Stimulated activated naive CD4-positive, alpha-beta T cell treated with Interleukin-2 at 50 U/mL for 16 hours (primary cell): ENCODE data around the gene HS3ST4.

Source experiments
- DNase-seq: peaks from one replicate; lab custom pipeline; 2025; lab: John Stamatoyannopoulos, UW

The HS3ST4 gene

DNA sequence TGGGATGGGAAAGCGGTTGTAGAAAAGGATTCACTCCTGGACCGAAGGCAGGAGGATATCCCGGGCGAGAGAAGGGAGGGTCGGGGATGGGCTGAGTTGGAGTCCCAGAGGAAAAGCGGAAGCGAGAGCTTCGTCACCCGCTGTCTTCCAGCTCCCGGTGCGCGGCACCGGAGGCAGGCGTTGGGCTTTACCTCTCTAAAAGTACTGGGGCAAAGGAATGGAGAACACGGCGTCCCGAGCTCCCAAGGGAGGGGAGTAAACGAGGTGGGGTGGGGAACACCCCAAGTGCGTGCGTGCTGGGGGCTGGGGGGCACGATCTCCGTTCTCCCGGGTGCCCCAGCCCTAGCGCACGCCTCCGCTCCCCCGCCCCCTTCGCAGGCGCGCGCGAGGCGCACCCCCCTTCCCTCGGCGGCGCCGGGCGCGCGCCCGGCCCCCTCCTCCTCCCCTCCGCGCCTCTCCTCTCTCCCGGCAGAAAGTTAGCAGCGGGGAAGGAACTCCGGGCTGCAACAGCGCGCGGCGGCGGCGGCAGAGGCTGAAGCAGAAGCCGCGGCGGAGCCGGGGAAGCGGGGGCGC, at the start of gene HS3ST4:
TSS of gene HS3ST4 (plus strand) at position 441 of the 573 bp plus-strand sequence.
- DNase-seq, result no peak

DNA sequence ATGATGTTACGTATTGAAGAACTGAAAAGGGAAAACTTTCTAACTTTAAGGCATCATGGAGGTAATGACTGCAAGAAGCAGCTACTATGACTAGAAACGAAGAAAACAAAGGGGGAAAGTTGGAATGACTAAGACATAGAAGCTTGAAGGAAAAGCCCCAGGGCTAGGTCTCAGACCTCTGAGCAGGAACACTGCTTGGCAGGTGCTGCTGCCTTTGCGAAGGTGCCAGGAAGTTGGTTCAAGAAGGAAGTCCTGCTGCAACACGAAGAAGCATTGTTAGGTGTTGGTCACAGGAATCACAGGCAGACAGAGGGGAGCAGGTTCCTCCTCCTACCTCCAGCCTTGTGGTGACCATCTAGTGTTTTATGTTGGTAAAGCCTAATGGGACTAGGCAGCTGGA, 48.1 kb upstream of the HS3ST4 start:
- DNase-seq, result no peak

DNA sequence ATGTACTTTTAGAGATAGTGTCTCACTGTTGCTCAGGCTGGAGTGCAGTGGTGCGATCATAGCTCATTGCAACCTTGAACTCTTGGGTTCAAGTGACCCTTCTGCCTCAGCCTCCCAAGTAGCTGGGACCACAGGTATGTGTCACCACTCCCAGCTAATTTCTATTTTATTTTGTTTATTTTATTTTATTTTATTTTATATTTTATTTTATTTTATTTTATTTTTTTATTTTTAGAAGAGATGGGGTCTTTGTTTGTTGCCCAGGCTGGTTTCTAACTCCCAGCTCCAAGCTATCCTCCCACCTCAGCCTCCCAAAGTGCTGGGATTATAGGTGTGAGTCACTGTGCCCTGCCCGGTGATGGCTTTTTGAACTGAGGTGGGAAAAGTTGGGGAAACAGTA, 35.1 kb upstream of the HS3ST4 start:
- no peak for DNase-seq

DNA sequence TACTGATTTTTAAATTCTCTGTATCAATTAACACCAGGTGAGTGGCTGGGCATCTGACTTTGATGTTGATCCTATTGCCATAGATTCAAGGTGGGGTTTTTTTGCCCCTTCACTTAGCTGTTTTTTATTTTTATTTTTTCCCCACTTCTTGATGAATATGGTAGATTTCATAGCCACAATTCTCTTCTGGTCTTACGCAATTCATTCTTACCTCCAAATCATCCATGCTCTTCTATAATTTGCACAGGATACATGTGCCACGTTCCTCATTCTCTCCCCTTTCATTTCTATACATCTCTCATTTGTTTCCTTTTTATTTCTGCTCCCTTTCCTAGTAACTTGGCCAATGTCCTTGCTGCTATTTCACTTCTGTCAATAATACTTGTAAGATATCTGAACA, 14.9 kb upstream of the HS3ST4 start:
- no peak for DNase-seq

DNA sequence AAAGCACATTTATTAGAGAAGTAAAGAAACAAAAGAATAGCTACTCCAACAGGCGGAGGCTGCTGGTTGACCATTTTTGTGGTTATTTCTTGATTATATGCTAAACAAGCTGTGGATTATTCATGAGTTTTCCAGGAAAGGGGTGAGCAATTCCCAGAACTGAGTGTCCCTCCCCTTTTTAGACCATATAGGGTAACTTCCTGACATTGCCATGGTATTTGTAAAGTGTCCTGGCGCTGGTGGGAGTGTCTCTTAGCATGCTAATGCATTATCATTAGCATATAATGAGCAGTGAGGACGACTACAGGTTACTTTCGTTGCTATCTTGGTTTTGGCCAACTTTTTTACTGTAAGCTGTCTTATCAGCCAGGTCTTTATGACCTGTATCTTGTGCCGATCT, 12.2 kb upstream of the HS3ST4 start:
- no peak for DNase-seq

DNA sequence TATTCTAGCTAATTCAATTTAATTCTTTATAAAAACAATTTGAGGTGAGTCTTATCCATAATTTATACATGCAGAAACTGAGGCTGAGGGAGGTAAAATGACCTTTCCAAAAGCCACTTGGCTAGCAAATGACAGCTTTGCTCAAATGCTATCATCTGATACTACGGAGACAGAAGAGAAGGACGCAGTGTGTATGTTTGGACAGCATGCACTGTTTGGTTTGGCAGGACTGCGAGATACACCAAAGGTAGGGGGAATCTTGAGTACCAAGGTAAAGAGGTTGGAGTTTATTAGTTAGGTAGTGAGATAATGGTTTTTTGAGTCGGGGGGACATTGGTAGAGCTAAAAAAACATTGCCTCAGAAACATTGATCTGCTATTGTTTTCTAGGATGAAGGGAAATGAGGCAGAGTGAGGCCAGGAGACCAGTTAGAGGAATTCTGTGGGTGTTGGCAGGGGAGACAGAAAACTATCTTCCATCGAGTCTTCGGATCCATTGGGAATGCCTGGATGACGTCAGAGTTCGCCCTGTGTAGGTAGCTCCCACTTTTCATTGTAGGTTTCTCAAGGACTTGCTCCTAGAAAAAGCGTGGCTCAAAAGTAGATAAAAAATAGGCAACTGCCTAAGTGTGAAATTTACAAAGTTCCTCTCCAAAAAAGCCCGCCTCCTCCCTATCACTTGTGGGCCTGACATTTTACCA, 2.5 kb upstream of the HS3ST4 start:
- DNase-seq, result no peak

DNA sequence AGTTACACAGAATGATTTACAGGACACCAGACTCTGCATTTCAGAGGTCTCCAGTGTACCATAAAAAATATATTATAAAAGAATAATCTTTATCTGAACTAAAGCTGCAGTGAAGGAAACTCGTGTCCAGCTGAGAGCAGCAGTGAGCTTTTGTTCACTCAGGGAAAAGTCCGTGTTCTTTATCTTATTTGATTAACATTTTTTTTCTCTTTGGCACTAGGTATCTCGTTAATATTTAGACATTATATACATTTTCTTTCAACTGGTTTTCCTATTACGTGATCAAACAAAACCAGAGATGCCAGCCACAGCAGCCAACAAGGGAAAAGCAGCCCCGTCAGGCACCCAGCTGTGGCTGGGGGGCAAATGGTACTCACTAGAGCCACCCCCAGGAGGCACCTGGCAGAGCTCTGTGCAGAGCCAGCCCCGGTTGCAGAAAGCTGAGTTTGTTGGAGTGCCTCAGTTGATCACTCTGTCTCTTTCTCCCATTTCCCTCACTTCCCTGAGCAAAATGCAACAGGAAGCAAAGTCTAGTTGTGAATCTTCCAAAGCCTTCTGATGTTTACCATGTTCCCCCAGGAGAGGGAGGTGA, 1.1 kb upstream of the HS3ST4 start:
- DNase-seq, result no peak

DNA sequence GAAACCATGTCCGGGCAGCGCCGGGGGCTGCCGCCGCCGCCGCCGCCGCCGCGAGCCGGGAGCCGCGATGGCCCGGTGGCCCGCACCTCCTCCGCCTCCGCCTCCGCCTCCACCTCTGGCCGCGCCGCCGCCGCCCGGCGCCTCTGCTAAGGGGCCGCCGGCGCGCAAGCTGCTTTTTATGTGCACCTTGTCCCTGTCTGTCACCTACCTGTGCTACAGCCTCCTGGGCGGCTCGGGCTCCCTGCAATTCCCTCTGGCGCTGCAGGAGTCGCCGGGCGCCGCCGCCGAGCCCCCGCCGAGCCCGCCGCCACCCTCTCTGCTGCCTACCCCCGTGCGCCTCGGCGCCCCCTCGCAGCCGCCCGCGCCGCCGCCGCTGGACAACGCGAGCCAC, 587 bp downstream of the HS3ST4 start:
- DNase-seq, result no peak

DNA sequence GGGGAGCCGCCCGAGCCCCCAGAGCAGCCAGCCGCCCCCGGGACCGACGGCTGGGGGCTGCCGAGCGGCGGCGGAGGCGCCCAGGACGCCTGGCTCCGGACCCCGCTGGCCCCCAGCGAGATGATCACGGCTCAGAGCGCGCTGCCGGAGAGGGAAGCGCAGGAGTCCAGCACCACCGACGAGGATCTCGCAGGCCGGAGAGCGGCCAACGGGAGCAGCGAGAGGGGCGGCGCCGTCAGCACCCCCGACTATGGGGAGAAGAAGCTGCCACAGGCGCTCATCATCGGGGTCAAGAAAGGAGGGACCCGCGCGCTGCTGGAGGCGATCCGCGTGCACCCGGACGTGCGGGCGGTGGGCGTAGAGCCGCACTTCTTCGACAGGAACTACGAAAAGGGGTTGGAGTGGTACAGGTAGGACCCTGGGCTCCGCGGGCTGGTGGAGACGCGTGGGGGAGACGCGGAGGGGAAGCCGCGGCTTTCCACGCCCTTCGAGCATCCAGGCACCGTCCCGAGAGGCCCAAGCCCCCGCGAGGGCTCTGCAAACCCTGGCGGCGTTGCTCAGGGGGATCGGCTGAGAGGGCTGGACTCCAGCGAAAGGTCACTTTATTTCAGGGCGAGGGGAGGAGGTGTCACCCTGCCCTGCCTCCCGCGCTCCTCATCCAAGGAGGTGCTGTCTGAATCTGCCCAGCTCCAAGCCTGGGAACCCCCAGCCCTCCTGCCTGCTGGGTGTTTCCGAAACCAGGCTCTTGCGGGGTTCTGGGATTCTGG, 1.2 kb downstream of the HS3ST4 start:
- DNase-seq, result no peak

DNA sequence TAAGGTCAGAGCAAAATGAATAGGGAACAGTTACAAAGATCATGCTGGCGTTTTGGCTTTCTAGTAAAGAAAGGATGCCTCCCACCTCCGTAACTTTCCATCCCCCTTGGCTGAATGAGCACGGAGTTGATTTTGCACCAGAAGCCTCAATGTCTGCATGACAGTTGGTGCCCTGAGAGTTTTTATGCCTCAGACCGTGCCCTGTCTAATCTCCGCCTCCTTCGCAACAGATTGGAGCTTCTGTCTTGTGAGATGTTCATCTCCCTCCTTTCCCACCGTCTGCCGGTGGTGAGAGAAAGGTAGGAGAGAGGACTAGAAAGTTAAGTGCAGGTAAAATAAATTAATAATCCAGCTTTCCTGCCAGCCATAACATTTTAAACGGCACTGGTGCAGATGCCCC, 1.9 kb downstream of the HS3ST4 start:
- DNase-seq, result no peak

DNA sequence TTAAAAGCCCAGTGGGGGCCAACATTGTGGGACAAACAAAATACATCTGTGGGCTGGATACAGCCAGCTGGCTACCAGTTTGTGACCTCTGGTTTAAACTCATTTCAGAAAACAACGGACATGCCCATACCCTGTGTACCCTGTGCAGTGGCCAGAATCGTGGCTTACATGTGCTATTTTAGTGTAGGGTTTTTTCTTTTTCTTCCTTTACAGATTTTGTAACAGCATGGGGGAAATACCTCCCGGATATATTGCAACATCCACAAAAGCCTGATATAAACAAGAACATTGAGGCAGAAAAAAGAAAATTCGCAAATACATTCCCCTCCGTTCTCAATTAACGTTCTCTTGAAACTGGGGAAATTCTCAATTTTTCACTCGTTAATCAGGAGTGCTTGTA, 7.3 kb downstream of the HS3ST4 start:
- no peak for DNase-seq

DNA sequence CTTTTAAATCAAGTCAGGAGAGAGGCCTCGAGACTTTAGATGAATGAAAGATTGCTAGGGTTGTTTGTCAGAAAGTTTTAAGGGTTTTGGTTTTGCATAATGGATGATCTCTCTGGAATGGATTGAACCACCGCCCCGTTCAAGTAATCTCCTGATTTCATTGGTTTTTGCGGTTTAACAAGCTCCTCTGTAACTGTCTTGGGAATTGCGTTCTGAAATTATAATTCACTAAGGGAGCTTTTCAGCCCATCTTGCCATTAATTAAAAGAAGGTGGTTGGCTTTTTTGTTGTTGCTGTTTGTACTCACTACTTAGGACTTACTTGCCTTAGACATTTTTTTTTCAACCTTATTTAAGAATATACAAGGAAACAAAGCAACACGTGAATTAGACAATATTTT, 8.8 kb downstream of the HS3ST4 start:
- no peak for DNase-seq

DNA sequence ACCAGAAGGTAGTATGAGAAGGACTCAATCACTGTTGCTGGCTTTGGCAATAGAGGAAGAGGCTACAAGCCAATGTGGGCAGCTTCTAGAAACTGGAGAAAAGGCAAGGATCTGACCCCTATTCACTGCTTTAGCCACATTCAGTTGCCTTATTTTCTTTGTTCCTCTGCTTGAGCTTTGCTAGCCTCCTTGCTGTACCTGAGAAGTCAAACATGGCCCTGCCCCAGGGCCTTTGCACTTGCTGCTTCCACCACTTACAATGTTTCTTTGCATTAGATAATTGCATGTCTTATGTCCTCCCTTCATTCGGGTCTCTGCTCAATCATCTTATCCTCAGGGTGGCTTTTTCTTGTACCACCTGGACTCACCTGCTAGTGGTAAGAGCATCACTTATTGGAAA, 15.8 kb downstream of the HS3ST4 start:
- DNase-seq, result no peak

DNA sequence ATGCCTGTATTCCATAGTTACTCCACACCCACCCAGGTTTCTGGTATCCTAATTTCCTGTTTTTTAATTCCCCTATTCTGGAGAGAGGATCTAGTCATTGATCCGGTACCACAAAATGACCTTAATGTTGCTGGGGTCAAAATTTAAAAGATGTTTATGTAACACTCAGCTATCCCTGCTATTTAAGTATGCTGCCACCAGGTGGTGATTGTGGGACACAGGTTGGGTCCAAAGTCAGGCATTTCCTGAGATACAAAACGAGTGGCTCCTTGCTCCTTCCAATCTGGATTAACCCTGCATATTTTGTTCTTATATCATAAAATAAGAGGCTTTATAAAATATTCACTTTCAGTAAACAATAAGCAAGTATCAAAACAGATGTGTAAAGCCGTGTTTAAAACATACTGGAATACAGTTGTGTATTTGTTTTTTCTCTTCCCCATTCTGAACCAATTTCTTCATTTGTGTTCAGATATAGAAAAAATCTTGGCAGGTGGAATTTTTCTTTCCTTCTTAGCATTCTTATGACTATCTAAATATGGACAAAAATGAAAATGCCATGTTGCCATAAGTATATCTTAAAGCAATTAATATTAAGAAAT, 16.3 kb downstream of the HS3ST4 start:
- no peak for DNase-seq

DNA sequence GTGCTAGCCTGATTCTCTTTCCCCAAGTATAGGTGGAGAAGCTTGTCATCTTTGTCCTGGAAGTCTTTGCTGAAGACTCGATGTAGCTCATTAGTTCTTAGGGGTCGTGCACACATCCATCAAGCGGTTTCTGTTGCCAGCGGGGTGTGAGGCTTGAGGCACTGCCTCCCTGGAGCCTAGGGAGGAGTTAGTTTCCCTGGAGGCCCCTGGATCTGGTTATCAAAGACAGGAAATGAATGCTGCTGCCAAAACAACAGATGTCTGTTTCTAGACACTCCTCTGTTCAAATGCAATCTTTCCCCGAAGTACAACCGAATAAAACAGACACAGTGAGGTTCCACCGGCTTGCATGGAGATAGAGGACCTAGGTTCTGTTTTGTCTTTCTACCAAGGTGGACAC, 17.5 kb downstream of the HS3ST4 start:
- DNase-seq, result no peak

DNA sequence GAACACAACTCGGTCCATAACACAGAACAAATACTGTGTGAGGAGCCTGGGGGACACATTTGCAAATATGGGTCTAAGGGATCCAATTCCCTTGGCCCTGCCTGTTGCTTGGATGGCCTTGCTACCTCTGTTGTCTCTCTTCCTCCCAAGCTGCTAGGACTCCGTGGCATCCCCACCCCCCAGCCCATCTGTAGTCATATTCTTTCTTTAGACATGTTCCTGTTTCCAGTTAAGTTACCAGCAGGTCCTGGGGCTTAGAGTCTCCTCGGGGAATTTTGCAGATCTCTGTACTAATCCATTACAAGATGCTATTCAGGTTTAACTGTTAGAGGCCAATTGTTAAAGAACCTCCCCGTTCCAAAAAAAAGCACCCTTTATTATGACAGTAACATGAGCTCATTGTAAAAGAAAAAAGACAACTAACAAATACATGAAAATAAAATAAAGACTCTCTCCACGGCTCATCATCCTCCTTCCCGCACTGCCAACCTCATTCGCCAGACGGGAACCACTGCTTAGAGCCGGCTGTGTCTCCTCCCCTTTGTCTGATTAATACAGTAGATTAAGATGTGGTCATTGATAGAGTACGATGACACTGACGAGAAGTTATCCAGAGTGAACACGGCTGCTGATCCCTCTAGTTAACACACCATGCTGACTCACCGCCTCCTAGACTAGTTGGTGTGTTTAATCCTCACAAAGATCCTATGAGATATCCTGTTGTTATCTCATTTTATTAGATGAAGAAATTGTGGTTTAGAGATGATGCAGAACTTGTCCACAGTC, 22.2 kb downstream of the HS3ST4 start:
- DNase-seq, result no peak

DNA sequence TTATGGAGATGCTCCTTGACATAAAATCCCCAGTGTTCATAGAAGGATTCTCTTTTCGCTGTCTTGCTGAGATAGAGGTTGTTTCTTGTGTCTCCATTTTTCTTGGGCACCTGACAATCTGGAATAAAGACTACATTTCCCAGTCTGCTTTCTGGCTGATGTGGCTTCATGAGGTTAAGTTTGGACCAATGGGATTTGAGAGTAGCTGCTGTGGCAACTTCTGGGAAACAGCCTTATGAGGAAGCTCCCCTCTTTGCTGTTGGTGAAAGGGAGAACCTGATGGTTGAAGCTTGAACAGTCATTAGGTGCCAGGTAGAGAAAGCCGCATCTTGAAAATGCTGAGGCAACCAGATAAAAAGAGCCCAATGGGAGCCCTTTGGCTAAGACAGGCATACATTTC, 24.4 kb downstream of the HS3ST4 start:
- no peak for DNase-seq

DNA sequence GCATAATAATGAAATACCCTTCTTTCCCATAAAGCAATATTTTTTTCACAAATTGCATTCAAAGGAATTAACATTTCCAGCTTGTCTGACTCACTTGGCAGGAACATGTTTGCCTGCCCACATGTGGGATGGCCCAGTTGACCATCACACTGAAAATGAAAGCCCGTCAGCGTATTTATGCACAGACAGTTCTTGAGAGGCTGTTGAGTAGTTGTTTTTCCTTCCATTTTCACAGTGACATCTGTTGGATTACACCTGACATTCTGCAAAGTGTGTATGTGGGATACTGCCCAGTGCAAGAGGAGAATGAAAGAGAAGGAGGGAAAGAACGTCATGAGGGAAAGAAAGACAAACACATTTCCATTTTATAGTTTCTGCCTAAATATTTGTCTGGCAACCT, 29.7 kb downstream of the HS3ST4 start:
- no peak for DNase-seq

DNA sequence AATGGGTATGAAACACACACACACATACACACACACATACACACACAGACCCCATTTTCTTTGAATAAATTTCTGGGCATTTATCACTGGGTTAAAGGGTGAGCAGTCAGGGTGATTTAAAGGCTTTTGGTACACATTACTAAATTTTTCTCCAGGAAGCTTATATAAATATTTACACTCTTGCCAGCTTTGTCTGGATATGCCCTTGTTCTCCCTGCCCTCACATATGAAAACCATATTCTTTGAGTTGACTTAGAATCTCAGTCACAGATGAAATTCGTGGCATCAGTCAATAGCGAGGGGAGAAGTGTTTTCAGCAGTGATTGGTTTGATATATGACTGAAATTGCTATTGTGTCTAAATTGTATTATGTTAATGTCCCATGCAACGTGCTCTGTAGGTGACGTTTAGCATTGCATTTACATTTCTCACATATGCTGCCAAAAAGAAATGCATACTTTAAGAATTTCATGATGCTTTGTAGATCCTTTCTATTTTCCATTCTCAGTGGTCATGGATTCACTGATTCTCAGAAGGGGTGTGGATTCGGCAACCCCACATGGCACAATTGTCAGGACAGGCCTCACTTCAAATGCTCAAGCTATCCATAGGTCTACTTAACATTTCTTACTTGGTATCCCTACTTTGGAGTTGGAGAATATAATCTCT, 34.8 kb downstream of the HS3ST4 start:
- no peak for DNase-seq

DNA sequence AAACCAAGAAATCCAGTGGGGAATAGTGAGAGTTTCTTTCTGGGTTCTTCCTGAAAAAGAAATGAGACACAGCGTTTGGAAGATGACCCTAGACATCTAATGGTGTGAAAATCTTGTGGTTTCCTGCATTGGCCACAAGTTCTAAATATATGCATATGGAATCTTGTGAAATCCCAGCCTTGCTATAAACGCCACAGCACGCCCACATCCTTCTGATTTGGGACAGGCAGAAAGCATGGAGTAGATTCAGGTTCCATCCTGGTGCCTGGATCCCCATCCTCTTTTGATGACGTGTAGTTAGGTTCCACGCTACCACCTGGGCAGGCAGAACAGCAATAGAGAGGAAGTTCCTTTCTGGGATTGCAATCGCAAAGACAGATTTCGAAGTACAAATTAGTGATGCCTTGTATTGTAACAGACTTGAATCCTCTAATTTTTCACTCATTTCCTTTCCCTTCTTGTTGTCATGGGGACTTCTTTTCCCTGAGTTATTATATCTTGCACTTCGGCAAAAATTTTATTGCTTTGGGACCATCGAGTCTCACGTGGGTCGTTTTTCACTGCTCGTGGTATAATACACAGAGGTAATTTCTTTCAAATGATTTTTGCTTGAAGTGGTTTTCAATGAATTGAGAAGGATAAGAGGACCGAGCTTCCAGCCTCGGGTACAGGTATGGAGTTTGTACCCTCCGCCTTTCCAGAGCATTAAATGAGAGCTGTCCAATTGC, 37.6 kb downstream of the HS3ST4 start:
- no peak for DNase-seq

DNA sequence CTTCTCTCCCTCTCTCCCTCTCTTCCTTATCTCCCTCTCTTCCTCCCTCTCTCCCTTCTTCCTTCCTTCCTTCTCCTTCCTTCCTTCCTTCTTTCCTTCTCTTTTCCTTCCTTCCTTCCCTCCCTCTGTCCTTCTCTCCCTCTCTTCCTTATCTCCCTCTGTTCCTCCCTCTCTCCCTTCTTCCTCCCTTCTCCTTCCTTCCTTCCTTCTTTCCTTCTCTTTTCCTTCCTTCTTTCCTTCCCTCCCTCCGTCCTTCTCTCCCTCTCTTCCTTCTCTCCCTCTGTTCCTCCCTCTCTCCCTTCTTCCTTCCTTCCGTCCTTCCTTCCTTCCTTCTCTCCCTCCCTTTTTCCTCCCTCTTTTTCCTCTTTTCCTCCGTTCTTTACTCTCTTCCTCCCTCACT, 38.6 kb downstream of the HS3ST4 start:
- DNase-seq, result no peak
